GM19238 (cell line): Measurements from ENCODE around the gene CD180.

Source experiments
- DNase-seq: peaks from one replicate; pipeline ENCODE4 v3.0.0; 2011; ENCODE audit warnings: low spot score; ENCODE audit not compliant: insufficient read length

Gene CD180

GRCh38 chr5:67214036-67214435 is 17.4 kb upstream of the CD180 start:
- DNase-seq = no peak

GRCh38 chr5:67211926-67212325 is 15.3 kb upstream of the CD180 start:
- no peak for DNase-seq

GRCh38 chr5:67209141-67209771 is 12.7 kb upstream of the CD180 start:
- peak; percentile 45 for DNase-seq

- no peak for DNase-seq
Observed at GRCh38 chr5:67208403-67208802, 11.8 kb upstream of the CD180 start.

- peak; percentile 52 for DNase-seq
Observed at GRCh38 chr5:67206929-67207328, 10.3 kb upstream of the CD180 start.

GRCh38 chr5:67206461-67206860 is 9.9 kb upstream of the CD180 start:
- no peak for DNase-seq

- DNase-seq = no peak
Observed at GRCh38 chr5:67205981-67206380, 9.4 kb upstream of the CD180 start.

- no peak for DNase-seq
Observed at GRCh38 chr5:67204821-67205220, 8.2 kb upstream of the CD180 start.

- DNase-seq = no peak
Observed at GRCh38 chr5:67203701-67204074, 7.1 kb upstream of the CD180 start.

GRCh38 chr5:67202828-67203227 is 6.2 kb upstream of the CD180 start:
- DNase-seq = no peak

GRCh38 chr5:67201897-67202549 is 5.4 kb upstream of the CD180 start:
- DNase-seq = no peak

GRCh38 chr5:67200809-67201562 is 4.4 kb upstream of the CD180 start:
- no peak for DNase-seq

- no peak for DNase-seq
Observed at GRCh38 chr5:67199859-67200258, 3.3 kb upstream of the CD180 start.

GRCh38 chr5:67198917-67199316 is 2.3 kb upstream of the CD180 start:
- DNase-seq = no peak

- no peak for DNase-seq
Observed at GRCh38 chr5:67197536-67197935, 937 bp upstream of the CD180 start.

- DNase-seq = no peak
Observed at GRCh38 chr5:67195406-67196275, 958 bp downstream of the CD180 start.

- DNase-seq = no peak
Observed at GRCh38 chr5:67194166-67194565, 2.4 kb downstream of the CD180 start.

- no peak for DNase-seq
Observed at GRCh38 chr5:67193439-67193807, 3.2 kb downstream of the CD180 start.

- DNase-seq = no peak
Observed at GRCh38 chr5:67192719-67193438, 3.7 kb downstream of the CD180 start.

- DNase-seq = no peak
Observed at GRCh38 chr5:67190861-67191260, 5.7 kb downstream of the CD180 start.

GRCh38 chr5:67190410-67190809 is 6.2 kb downstream of the CD180 start:
- DNase-seq = no peak
